K562 (cell line): ENCODE measurements around the gene PACSIN1. TPM values are rescaled to one million over a fixed set of nuclear protein-coding genes. Genes with fewer than 3 reads are reported as not detected.
A peak's percentile ranks its signal among the peaks of the same experiment; 100 is the strongest.

ENCODE experiments used
- BRD9 ChIP-seq: fragments of 450-650 bp; IDR thresholded peaks from 2 replicates; pipeline ENCODE4 v1.6.1; 2018; ENCODE audit warnings: low read depth; ENCODE audit not compliant: partially characterized antibody
- CBFA2T2 ChIP-seq: fragments of 450-650 bp; conservative IDR thresholded peaks from 2 replicates; pipeline ENCODE4 v1.6.1; 2017; ENCODE audit warnings: mild to moderate bottlenecking
- CBX8 ChIP-seq: fragments of 200-600 bp; sonication (generic); IDR thresholded peaks from 2 replicates; pipeline ENCODE4 v1.6.1; 2012; ENCODE audit warnings: borderline replicate concordance, mixed run types, low read depth, mild to moderate bottlenecking, moderate library complexity, mixed read lengths, low read length, control low read depth, inconsistent platforms; ENCODE audit not compliant: poor library complexity, severe bottlenecking; ENCODE audit errors: extremely low read depth
- CREM ChIP-seq: IDR thresholded peaks from 2 replicates; pipeline ENCODE4 v1.6.1; 2014; ENCODE audit warnings: antibody characterized with exemption, low read depth
- CTBP1 ChIP-seq: fragments of 450-650 bp; IDR thresholded peaks from 2 replicates; pipeline ENCODE4 v1.6.1; 2016; ENCODE audit warnings: borderline replicate concordance
- FOSL1 ChIP-seq: fragments of 200-800 bp; sonication (Bioruptor generic); conservative IDR thresholded peaks from 2 replicates; pipeline ENCODE4 v1.6.1; 2016; ENCODE audit warnings: missing genetic modification characterization, missing compliant biosample characterization
- FOXK2 ChIP-seq, 2 experiments: fragments of 450-650 bp; IDR thresholded peaks in 1 of 2; conservative IDR thresholded peaks in 1 of 2; 2 replicates each; pipeline ENCODE4 v1.6.1; 2016; ENCODE audit warnings: low read depth in 2 of 2, mild to moderate bottlenecking in 1 of 2
- KDM1A ChIP-seq, 2 experiments: fragments of 450-650 bp; IDR thresholded peaks; 2 replicates each; pipeline ENCODE4 v1.6.1; 2016; ENCODE audit warnings: mild to moderate bottlenecking in 2 of 2
- MAFK ChIP-seq: IDR thresholded peaks from 2 replicates; pipeline ENCODE4 v1.6.1; 2011; ENCODE audit warnings: low read length, improper control_type of control experiment
- MTA3 ChIP-seq: fragments of 450-650 bp; formaldehyde crosslinking; IDR thresholded peaks from 2 replicates; pipeline ENCODE4 v1.6.1; 2017; ENCODE audit warnings: mild to moderate bottlenecking, borderline replicate concordance
- NCOA1 ChIP-seq: fragments of 450-650 bp; IDR thresholded peaks from 2 replicates; pipeline ENCODE4 v1.6.1; 2016; ENCODE audit warnings: low read depth
- PRDM10 ChIP-seq: fragments of 450-650 bp; IDR thresholded peaks from 2 replicates; pipeline ENCODE4 v1.6.1; 2018; ENCODE audit not compliant: partially characterized antibody
- RFX5 ChIP-seq: IDR thresholded peaks from 2 replicates; pipeline ENCODE4 v1.6.1; 2011; ENCODE audit warnings: low read depth, mild to moderate bottlenecking, improper control_type of control experiment, low read length
- RNF2 ChIP-seq: sonication (generic); IDR thresholded peaks from 2 replicates; pipeline ENCODE4 v1.6.1; 2016
- SMC3 ChIP-seq: conservative IDR thresholded peaks from 2 replicates; pipeline ENCODE4 v1.6.1; 2011; ENCODE audit warnings: low read depth, low read length, improper control_type of control experiment; ENCODE audit not compliant: insufficient read depth
- TEAD4 ChIP-seq, 2 experiments: sonication (generic) in 1 of 2; formaldehyde crosslinking in 1 of 2; IDR thresholded peaks; 2 replicates each; pipeline versions ENCODE4 v1.6.1 to v1.8.0; 2012 to 2022; ENCODE audit warnings: borderline replicate concordance in 1 of 2, inconsistent platforms in 1 of 2, low read length in 1 of 2, mild to moderate bottlenecking in 1 of 2, missing genetic modification reagents in 1 of 2
- XRCC3 ChIP-seq: fragments of 450-650 bp; IDR thresholded peaks from 2 replicates; pipeline ENCODE4 v1.6.1; 2017; ENCODE audit warnings: mild to moderate bottlenecking, moderate library complexity
- ZEB2 ChIP-seq: fragments of 450-650 bp; IDR thresholded peaks from 2 replicates; pipeline ENCODE4 v1.6.1; 2016
- ZNF232 ChIP-seq: sonication (generic); formaldehyde crosslinking; IDR thresholded peaks from 2 replicates; pipeline ENCODE4 v1.8.0; 2022; ENCODE audit warnings: mild to moderate bottlenecking, missing genetic modification reagents
- ZNF511 ChIP-seq: sonication (generic); formaldehyde crosslinking; IDR thresholded peaks from 2 replicates; pipeline ENCODE4 v1.8.0; 2022; ENCODE audit warnings: mild to moderate bottlenecking, missing genetic modification reagents
- polyA plus RNA-seq, 8 experiments: library from polyadenylated mRNA; depleted of rRNA in 4 of 8; stranded (reverse) in 5 of 8; unstranded in 3 of 8; fragments of >200 nt; fragmentation: Nextera tagmentation in 2 of 8; fragmentation: Illumina TruSeq in 1 of 8; extraction: Ambion mirVana in 2 of 8; extraction: Trizol in 1 of 8; gene quantifications; 2 replicates each; pipeline versions ENCODE4 v1.2.1 to v1.2.3, GENCODE V29; 2011 to 2014; ENCODE audit warnings: inconsistent platforms in 1 of 8, missing spikeins in 1 of 8
- total RNA-seq, 7 experiments: library from RNA; depleted of rRNA in 6 of 7; stranded (reverse); fragments of >200 nt in 6 of 7; fragmentation: Illumina TruSeq in 2 of 7; extraction: Trizol in 2 of 7; gene quantifications; 2 replicates each; pipeline versions ENCODE4 v1.2.1 to v1.2.3, GENCODE V29; 2011 to 2021; ENCODE audit warnings: low replicate concordance in 1 of 7
- TF ChIP-seq, protein P1 (sequence below): sonication (generic); formaldehyde crosslinking; IDR thresholded peaks from 2 replicates; pipeline ENCODE4 v1.8.0; 2022; ENCODE audit warnings: mild to moderate bottlenecking, missing genetic modification reagents
- TF ChIP-seq, protein P2 (sequence below): sonication (generic); formaldehyde crosslinking; IDR thresholded peaks from 2 replicates; pipeline ENCODE4 v1.8.1; 2023; ENCODE audit warnings: mild to moderate bottlenecking, missing genetic modification reagents

Gene PACSIN1
- total and polyA plus RNA-seq, 9 of the 15 experiments (the other 6 are each of a cell fraction or from before 2014, with no cell fraction given), result 0.01 to 1.7 (median 0.45) TPM

DNA sequence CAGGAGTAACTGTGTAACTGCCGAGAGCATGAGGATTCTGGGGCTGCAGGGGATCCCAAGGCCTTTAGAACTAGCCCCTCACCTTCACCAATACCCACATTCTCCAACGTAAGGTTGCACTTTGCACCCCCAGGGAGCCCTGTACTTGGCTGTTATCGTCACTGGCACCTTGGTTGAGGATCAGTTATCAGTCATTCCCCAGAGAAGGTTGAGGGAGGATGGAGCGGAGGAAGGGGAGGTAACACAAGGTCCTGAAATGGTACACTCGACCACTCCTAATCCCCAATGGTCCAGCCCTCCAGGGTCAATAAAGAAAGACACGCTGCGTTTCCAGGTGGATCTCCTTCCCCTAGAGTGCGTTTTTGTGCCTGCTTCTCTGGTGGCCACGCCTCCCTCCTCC lies 91.4 kb downstream of the PACSIN1 start (continued):
- TF ChIP-seq FOXK2 (conservative IDR thresholded peaks at IDR 0.05 in 1 of 2, IDR thresholded peaks at IDR 0.05 in 1 of 2; ENCODE audit: low read depth in 2 of 2) (0 out of 4 replicates have a peak, but pooled peaks of 1 of the 2 experiments have one; percentile 16), ZNF232 (no peak), PRDM10 (peak; percentile 91), MAFK (no peak), SMC3 (0 out of 2 replicates have a peak, but pooled peaks have one; percentile 5), FOSL1 (tag) (no peak), ZEB2 (peak; percentile 61; the same call in 1 of the 2 replicates), ZNF511 (CRISPR knock-in tag) (no peak), BRD9 (no peak), KDM1A (IDR thresholded peaks at IDR 0.05) (no peak), TEAD4 (IDR thresholded peaks at IDR 0.05; ENCODE audit: low read length) (peak; percentile 83), TEAD4 (CRISPR knock-in tag; IDR thresholded peaks at IDR 0.05; ENCODE audit: borderline replicate concordance) (no peak), CTBP1 (peak; percentile 66; the same call in 1 of the 2 replicates), CREM (0 out of 2 replicates have a peak, but pooled peaks have one; percentile 21), RNF2 (no peak), XRCC3 (no peak), CBX8 (no peak), RFX5 (no peak), CBFA2T2 (peak; percentile 79), NCOA1 (no peak), MTA3 (0 out of 2 replicates have a peak, but pooled peaks have one; percentile 24)
- TF ChIP-seq, protein P1, sequence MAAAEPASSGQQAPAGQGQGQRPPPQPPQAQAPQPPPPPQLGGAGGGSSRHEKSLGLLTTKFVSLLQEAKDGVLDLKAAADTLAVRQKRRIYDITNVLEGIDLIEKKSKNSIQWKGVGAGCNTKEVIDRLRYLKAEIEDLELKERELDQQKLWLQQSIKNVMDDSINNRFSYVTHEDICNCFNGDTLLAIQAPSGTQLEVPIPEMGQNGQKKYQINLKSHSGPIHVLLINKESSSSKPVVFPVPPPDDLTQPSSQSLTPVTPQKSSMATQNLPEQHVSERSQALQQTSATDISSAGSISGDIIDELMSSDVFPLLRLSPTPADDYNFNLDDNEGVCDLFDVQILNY, result no peak
- TF ChIP-seq, protein P2, sequence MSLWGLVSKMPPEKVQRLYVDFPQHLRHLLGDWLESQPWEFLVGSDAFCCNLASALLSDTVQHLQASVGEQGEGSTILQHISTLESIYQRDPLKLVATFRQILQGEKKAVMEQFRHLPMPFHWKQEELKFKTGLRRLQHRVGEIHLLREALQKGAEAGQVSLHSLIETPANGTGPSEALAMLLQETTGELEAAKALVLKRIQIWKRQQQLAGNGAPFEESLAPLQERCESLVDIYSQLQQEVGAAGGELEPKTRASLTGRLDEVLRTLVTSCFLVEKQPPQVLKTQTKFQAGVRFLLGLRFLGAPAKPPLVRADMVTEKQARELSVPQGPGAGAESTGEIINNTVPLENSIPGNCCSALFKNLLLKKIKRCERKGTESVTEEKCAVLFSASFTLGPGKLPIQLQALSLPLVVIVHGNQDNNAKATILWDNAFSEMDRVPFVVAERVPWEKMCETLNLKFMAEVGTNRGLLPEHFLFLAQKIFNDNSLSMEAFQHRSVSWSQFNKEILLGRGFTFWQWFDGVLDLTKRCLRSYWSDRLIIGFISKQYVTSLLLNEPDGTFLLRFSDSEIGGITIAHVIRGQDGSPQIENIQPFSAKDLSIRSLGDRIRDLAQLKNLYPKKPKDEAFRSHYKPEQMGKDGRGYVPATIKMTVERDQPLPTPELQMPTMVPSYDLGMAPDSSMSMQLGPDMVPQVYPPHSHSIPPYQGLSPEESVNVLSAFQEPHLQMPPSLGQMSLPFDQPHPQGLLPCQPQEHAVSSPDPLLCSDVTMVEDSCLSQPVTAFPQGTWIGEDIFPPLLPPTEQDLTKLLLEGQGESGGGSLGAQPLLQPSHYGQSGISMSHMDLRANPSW (CRISPR knock-in tag), result no peak
